GM18517 (cell line): Measurements from ENCODE around the gene SLC25A22.

Source experiments
- ATAC-seq: cut with Tn5 transposase; IDR thresholded peaks from one replicate; pipeline ENCODE4 v1.9.1; 2021; ENCODE audit warnings: mild to moderate bottlenecking, moderate library complexity; ENCODE audit not compliant: unreplicated experiment

The SLC25A22 gene

GRCh38 chr11:823441-824291 lies 25.6 kb upstream of the SLC25A22 start:
- ATAC-seq = no peak

GRCh38 chr11:821512-822371 lies 23.7 kb upstream of the SLC25A22 start:
- no peak for ATAC-seq

- ATAC-seq = no peak
These were observed 22.8 kb upstream of the SLC25A22 start for GRCh38 chr11:820655-821511.

- ATAC-seq = peak; percentile 64
These were observed 22.0 kb upstream of the SLC25A22 start for GRCh38 chr11:819943-820649.

- ATAC-seq = peak; percentile 46
These were observed 21.2 kb upstream of the SLC25A22 start for GRCh38 chr11:819129-819931.

GRCh38 chr11:818396-819128 lies 20.5 kb upstream of the SLC25A22 start, which contains the start of gene PNPLA2:
Gene PNPLA2 (plus strand): TSS chr11:818914. CDS start chr11:819719, 805 bp downstream.
- no peak for ATAC-seq

GRCh38 chr11:816433-816779 lies 18.3 kb upstream of the SLC25A22 start:
- ATAC-seq = no peak

GRCh38 chr11:815675-816432 lies 17.8 kb upstream of the SLC25A22 start:
- no peak for ATAC-seq

- ATAC-seq = no peak
These were observed 15.5 kb upstream of the SLC25A22 start for GRCh38 chr11:813456-814096.

GRCh38 chr11:813072-813455 lies 15.0 kb upstream of the SLC25A22 start:
- ATAC-seq = no peak

GRCh38 chr11:812390-812789 lies 14.3 kb upstream of the SLC25A22 start:
- no peak for ATAC-seq

GRCh38 chr11:811446-812245 lies 13.6 kb upstream of the SLC25A22 start:
- no peak for ATAC-seq

GRCh38 chr11:810040-810567 lies 12.0 kb upstream of the SLC25A22 start:
- ATAC-seq = peak; percentile 13

- ATAC-seq = peak; percentile 75
These were observed 11.4 kb upstream of the SLC25A22 start, which contains the start of gene RPLP2 for GRCh38 chr11:809287-810039. Gene RPLP2 (plus strand): TSS chr11:809967. CDS start chr11:810235, 268 bp downstream.

GRCh38 chr11:808427-809286 lies 10.6 kb upstream of the SLC25A22 start:
- ATAC-seq = no peak
